Stimulated activated CD8-positive, alpha-beta memory T cell treated with anti-CD3 and anti-CD28 coated beads, Interleukin-7, amount 100 ng/mL, for 1 hour (primary cell): ENCODE data around the gene NLRP1.

ENCODE experiments used
- DNase-seq, 2 donors: peaks; one replicate each; pipeline ENCODE4 v3.0.0-alpha.2; 2020; ENCODE audit warnings: low read depth in 2 of 2

Gene NLRP1

GRCh38 chr17:5478992-5479391 lies 105.3 kb downstream of the NLRP1 start:
- DNase-seq = no peak

- DNase-seq = no peak
Observed at GRCh38 chr17:5473906-5474305, 110.4 kb downstream of the NLRP1 start.

GRCh38 chr17:5472511-5472910 lies 111.8 kb downstream of the NLRP1 start:
- no peak for DNase-seq

- no peak for DNase-seq
Observed at GRCh38 chr17:5468075-5468473, 116.2 kb downstream of the NLRP1 start.

- no peak for DNase-seq
Observed at GRCh38 chr17:5467416-5467815, 116.9 kb downstream of the NLRP1 start.

GRCh38 chr17:5466295-5466694 lies 118.0 kb downstream of the NLRP1 start:
- no peak for DNase-seq

GRCh38 chr17:5464717-5465507 lies 119.4 kb downstream of the NLRP1 start:
- DNase-seq = no peak
